Measurements from ENCODE around the gene PGBD4. TPM values are rescaled to one million over a fixed set of nuclear protein-coding genes. Genes with fewer than 3 reads are reported as not detected.

Gene PGBD4
- total RNA-seq, 1 experiment from 2014 or later = 2.3 TPM

DNA sequence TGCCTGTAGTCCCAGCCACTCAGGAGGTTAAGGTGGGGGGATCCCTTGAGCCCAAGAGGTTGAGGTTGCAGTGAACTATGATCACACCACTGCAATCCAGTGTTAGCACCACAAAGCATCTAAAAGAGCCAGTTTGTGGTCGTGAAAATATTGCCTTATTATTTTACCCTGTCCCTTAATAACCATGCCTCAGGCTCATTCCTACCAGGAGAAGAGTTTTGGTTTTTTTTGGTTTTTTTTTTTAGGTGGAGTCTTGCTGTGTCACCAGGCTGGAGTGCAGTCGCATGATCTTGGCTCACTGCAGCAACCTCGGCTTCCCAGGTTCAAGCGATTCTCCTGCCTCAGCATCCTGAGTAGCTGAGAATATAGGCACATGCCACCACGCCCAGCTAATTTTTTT, 45.0 kb upstream of the PGBD4 start:
- BruUV-seq (replicated peaks) = no TSS peak
- DNase-seq (ENCODE audit: low read depth, low spot score) = no peak
- TF ChIP-seq POLR2AphosphoS5 (IDR thresholded peaks at IDR 0.05; ENCODE audit: low read depth, low read length) (no peak), SIN3A (IDR thresholded peaks at IDR 0.05; ENCODE audit: borderline replicate concordance, insufficient read depth, low read depth, low read length) (no peak), TCF7L2 (IDR thresholded peaks at IDR 0.05; ENCODE audit: low read depth, low read length) (no peak), REST (IDR thresholded peaks at IDR 0.05; ENCODE audit: insufficient read depth in 1 of 2, low read depth in 2 of 2, low read length in 1 of 2) (no peak)
- TF ChIP-seq, protein P1, sequence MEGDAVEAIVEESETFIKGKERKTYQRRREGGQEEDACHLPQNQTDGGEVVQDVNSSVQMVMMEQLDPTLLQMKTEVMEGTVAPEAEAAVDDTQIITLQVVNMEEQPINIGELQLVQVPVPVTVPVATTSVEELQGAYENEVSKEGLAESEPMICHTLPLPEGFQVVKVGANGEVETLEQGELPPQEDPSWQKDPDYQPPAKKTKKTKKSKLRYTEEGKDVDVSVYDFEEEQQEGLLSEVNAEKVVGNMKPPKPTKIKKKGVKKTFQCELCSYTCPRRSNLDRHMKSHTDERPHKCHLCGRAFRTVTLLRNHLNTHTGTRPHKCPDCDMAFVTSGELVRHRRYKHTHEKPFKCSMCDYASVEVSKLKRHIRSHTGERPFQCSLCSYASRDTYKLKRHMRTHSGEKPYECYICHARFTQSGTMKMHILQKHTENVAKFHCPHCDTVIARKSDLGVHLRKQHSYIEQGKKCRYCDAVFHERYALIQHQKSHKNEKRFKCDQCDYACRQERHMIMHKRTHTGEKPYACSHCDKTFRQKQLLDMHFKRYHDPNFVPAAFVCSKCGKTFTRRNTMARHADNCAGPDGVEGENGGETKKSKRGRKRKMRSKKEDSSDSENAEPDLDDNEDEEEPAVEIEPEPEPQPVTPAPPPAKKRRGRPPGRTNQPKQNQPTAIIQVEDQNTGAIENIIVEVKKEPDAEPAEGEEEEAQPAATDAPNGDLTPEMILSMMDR (IDR thresholded peaks at IDR 0.05) = no peak
- ATAC-seq = no peak
- ChIA-PET POLR2A (no interaction called here), CTCF (no interaction called here)
- Histone ChIP-seq H3K27me3 (ENCODE audit: control insufficient read depth, insufficient read depth, low read length) (no peaks in the 10 kb centered on the region), H3K36me3 (ENCODE audit: control insufficient read depth, insufficient read depth, low read length) (no peaks in the 10 kb centered on the region), H3K9me3 (ENCODE audit: control insufficient read depth, insufficient read depth, low read depth, low read length) (no peaks in the 10 kb centered on the region), H3K4me1 (ENCODE audit: control insufficient read depth, insufficient read depth, low read length) (no peaks in the 10 kb centered on the region), H3K4me3 (ENCODE audit: low read depth in 2 of 2, low read length in 2 of 2) (no peak overlapping the region), H3K27ac (ENCODE audit: low read length) (no peak overlapping the region)
- in situ Hi-C loops (cut with HindIII; ENCODE audit: low pct_unique_long_range_greater_than_20kb, low sequenced_read_pairs) = no loop called here
- intact Hi-C loops (cut with micrococcal nuclease; ENCODE audit: unreplicated experiment) = no loop called here

DNA sequence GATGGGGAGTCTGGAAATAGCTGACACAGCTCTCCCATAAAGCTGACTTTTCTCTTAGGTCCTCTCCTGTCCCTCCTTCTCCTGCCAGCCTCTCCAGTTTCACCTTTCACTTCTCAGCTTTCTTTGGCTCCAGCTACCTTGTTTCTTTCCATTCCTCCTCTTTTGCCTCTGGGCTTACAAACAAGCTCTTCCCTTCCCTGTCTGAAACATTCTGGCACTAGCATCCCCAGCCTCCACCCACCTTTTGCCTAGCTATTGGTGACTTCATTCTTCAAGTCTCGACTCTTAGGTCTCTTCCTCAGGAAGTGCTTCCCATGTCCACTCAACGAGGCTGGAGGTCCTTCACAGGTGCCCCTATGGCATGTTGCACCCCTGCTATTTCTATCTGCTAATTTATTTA, 42.4 kb upstream of the PGBD4 start:
- DNase-seq (ENCODE audit: low read depth, low spot score) (no peak), ATAC-seq (no peak)
- intact Hi-C loops (cut with micrococcal nuclease; ENCODE audit: unreplicated experiment) = no loop called here
- Histone ChIP-seq H3K27me3 (ENCODE audit: control insufficient read depth, insufficient read depth, low read length) (no peaks in the 10 kb centered on the region), H3K4me3 (ENCODE audit: low read depth in 2 of 2, low read length in 2 of 2) (no peak overlapping the region), H3K36me3 (ENCODE audit: control insufficient read depth, insufficient read depth, low read length) (no peaks in the 10 kb centered on the region), H3K27ac (ENCODE audit: low read length) (no peak overlapping the region), H3K9me3 (ENCODE audit: control insufficient read depth, insufficient read depth, low read depth, low read length) (no peaks in the 10 kb centered on the region), H3K4me1 (ENCODE audit: control insufficient read depth, insufficient read depth, low read length) (no peaks in the 10 kb centered on the region)
- TF ChIP-seq SIN3A (IDR thresholded peaks at IDR 0.05; ENCODE audit: borderline replicate concordance, insufficient read depth, low read depth, low read length) (no peak), TCF7L2 (IDR thresholded peaks at IDR 0.05; ENCODE audit: low read depth, low read length) (no peak), POLR2AphosphoS5 (IDR thresholded peaks at IDR 0.05; ENCODE audit: low read depth, low read length) (no peak), REST (IDR thresholded peaks at IDR 0.05; ENCODE audit: insufficient read depth in 1 of 2, low read depth in 2 of 2, low read length in 1 of 2) (no peak)
- TF ChIP-seq, protein P1 (IDR thresholded peaks at IDR 0.05) = no peak
- ChIA-PET POLR2A (no interaction called here), CTCF (no interaction called here)
- in situ Hi-C loops (cut with HindIII; ENCODE audit: low pct_unique_long_range_greater_than_20kb, low sequenced_read_pairs) = no loop called here
- no TSS peak for BruUV-seq (replicated peaks)

Data from Panc1 (cell line).